GM04504 (cell line): ENCODE results near the gene MC4R.

ENCODE experiments used
- DNase-seq: peaks from one replicate; pipeline ENCODE4 v3.0.0-alpha.2; 2012; ENCODE audit warnings: low read depth

The MC4R gene

DNA sequence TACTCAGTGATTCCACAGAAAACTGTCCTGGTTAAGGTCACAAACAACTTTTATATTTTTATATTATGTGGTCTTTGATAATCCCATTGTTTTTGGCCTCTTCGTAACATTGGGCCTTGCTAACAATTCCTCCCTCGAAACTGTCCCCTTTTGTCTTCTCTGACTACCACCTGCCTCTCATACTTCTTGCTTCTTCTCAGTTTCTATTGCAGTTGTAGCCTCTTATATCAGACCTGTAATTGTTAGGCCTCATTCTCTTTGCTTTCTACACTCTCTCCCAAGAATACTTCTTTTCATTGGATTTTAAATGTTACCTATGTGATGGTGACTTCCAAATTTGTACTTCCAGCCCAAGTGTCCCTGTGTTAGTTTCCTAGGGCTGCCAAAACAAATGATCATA is 44.7 kb downstream of the MC4R start:
- DNase-seq: no peak

- peak; percentile 48 for DNase-seq
Measured at GRCh38 chr18:60322591-60322990, 50.0 kb downstream of the MC4R start.
